Measurements from ENCODE around the gene EFCAB6. TPM values are rescaled to one million over a fixed set of nuclear protein-coding genes. Genes with fewer than 3 reads are reported as not detected.

Gene EFCAB6
- total RNA-seq, 4 donors from 2014 or later, result 2.0 to 8.4 (median 5.7) TPM

DNA sequence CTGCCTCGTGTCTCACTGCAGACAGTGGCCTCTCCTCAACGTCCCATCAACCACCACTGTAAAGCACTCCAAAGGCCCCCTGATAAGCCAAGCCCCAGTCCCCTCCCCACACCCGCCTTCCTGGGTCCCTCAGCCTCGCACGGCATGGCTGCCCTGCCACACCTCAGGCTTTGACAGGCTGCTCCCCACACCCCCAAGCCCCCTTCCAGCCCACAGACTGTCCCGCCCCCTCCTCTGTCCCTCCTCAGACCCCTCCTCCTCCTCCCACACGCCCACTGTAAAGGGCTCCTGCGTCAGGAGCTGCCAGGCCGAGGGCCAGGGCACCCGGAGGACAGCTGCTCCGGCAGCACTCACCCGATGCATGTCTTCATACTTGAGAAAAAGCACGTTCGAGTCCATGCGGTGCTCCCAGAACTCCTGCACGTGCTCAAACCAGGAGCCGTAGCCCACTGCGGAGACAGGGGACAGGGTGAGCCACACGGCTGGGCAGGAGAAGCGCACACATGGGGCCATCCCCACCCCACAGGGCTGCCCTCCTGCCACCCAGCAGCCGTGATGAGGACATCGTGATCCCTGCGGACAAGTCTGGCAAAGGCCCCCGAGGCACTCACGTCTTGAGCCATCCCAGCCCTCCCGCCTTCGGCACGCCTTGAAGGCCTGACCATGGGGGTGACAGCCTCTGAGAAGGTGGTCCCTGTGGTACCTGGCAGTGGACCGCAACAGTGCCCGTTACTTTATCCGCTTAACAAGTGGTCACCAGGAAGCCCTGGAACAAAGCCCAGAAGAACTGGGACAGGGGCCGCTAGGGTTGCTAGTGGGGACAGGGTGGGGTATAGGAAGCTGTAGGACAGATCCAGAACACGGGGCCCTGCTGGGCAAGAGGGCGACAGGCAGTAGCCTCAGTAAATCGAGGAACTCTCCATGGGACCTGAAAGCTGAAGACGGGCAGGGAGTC is 21.5 kb upstream of the EFCAB6 start:
- Histone ChIP-seq H3K4me3 (no peak overlapping the region), H3K27ac (no peak overlapping the region), H3K36me3 (no peaks in the 10 kb centered on the region), H3K9me3 (no peaks in the 10 kb centered on the region), H3K4me1 (peaks cover 0 to 8% of the 10 kb centered on the region in 2 donors), H3K27me3 (no peaks in the 10 kb centered on the region)
- TF ChIP-seq POLR2A (IDR thresholded peaks at IDR 0.05), result no peak
- no peak for TF ChIP-seq CTCF (IDR thresholded peaks at IDR 0.05)
- intact Hi-C loops (cut with DNase I; ENCODE audit: low total_unique reads), result no loop called here
- DNase-seq, result no peak

DNA sequence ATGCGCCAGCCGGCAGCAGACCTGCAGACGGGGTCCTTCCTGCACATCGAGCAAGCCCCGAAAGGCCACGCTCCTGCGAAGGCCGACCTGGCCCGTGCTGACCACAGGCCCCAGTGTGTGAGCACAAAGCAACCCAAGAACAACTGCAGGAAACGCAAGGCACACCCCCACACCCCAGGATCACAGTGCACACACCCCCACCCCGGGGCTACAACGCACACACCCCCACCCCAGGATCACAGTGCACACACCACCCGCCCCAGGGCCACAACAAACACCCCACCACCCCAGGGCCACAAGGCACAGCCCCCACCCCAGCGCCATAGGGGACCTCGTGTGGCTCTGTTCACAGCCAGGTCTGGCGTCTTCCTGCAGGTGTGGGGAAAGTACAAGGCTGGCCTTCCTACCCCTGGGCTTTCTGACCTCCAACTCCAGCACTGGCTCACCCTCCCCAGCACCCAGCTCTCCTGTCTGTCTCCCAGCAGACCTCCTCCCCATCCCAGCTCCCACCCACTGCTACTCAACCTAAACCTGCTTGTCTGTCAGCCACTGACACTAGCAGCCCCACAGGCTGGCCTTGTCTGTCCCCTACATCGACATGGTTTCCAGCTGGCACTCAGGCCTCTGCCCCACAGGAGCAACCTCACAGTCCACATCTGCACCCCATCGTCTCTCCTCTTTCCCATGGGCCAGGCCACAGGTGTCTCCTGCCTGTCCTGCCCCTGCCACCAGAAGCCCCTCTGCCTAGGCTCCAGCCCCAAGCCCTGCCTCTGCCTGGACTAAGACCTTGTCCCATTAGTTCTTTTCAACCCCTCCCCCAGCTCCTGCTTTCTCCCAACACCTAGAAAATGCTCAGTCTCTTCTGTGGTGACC is 20.5 kb upstream of the EFCAB6 start:
- Histone ChIP-seq H3K4me1 (peaks cover 0 to 8% of the 10 kb centered on the region in 2 donors), H3K27ac (no peak overlapping the region), H3K36me3 (no peaks in the 10 kb centered on the region), H3K9me3 (no peaks in the 10 kb centered on the region), H3K27me3 (no peaks in the 10 kb centered on the region), H3K4me3 (no peak overlapping the region)
- intact Hi-C loops (cut with DNase I; ENCODE audit: low total_unique reads), result no loop called here
- TF ChIP-seq POLR2A (IDR thresholded peaks at IDR 0.05) (no peak), CTCF (IDR thresholded peaks at IDR 0.05) (no peak)
- DNase-seq, result no peak

DNA sequence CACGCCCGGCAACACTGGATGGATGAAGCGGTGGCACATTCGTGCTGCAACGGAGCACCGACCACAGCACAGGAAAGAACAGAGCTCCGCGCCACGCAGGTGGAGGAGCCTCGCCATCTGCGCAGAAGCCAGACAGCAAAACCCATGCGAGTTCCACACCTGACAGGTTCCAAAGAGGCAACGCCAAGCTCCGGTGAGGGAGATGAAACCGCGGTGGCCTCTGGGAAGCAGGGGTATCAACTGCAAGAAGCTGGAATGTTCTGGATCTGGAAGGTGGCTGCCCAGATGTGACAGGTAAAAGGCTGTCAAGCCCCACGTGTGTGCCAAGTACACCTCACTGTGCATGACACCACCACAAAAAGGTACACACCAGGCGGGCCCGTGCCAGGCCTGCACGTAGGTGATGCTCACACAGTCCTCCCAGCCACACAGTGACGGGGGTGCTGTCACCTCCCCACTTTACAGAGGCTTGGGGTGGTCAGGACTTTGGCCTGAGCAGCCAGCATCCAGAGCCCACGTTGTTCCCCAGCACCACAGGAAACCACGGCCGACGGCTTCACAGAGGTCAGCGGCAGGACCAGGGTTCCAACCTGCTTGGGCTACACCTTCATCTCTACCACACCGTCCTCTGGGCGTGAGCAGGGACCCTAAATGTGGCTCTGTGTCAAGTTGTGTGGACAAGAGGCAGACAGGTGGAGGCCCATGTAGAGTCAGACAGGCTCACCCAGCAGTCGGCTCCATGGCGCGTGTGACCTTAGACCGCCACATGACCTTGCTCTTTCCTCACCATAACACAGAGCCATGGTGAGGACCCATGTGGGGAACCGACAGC is 19.7 kb upstream of the EFCAB6 start:
- Histone ChIP-seq H3K4me1 (peaks cover 0 to 8% of the 10 kb centered on the region in 2 donors), H3K36me3 (no peaks in the 10 kb centered on the region), H3K27ac (no peak overlapping the region), H3K27me3 (no peaks in the 10 kb centered on the region), H3K4me3 (no peak overlapping the region), H3K9me3 (no peaks in the 10 kb centered on the region)
- TF ChIP-seq POLR2A (IDR thresholded peaks at IDR 0.05), result no peak
- TF ChIP-seq CTCF (IDR thresholded peaks at IDR 0.05), result no peak
- intact Hi-C loops (cut with DNase I; ENCODE audit: low total_unique reads), result no loop called here
- DNase-seq, result no peak

GRCh38 chr22:43830931-43831560 is 18.9 kb upstream of the EFCAB6 start:
- DNase-seq, result no peak
- H3K4me1 ChIP-seq, result peaks cover 0 to 8% of the 10 kb centered on the region in 2 donors
- intact Hi-C loops (cut with DNase I; ENCODE audit: low total_unique reads), result no loop called here
- H3K27ac ChIP-seq, result no peak overlapping the region
- TF ChIP-seq CTCF (IDR thresholded peaks at IDR 0.05), result no peak
- TF ChIP-seq POLR2A (IDR thresholded peaks at IDR 0.05), result no peak
- no peaks in the 10 kb centered on the region for H3K27me3 ChIP-seq
- H3K36me3 ChIP-seq, result no peaks in the 10 kb centered on the region
- no peaks in the 10 kb centered on the region for H3K9me3 ChIP-seq
- no peak overlapping the region for H3K4me3 ChIP-seq
